GM10266 (cell line): Measurements from ENCODE around the gene SLC25A11.

Source experiments
- DNase-seq: peaks from one replicate; pipeline ENCODE4 v3.0.0; 2012; ENCODE audit errors: extremely low spot score
- CTCF ChIP-seq: IDR thresholded peaks from 2 replicates; pipeline ENCODE4 v1.5.1; 2012; ENCODE audit warnings: mild to moderate bottlenecking, low read depth; ENCODE audit not compliant: control insufficient read depth, insufficient read depth; ENCODE audit errors: missing control alignments

The SLC25A11 gene

GRCh38 chr17:4969551-4970173, 29.8 kb upstream of the SLC25A11 start:
- TF ChIP-seq CTCF, result no peak
- DNase-seq, result no peak

DNA sequence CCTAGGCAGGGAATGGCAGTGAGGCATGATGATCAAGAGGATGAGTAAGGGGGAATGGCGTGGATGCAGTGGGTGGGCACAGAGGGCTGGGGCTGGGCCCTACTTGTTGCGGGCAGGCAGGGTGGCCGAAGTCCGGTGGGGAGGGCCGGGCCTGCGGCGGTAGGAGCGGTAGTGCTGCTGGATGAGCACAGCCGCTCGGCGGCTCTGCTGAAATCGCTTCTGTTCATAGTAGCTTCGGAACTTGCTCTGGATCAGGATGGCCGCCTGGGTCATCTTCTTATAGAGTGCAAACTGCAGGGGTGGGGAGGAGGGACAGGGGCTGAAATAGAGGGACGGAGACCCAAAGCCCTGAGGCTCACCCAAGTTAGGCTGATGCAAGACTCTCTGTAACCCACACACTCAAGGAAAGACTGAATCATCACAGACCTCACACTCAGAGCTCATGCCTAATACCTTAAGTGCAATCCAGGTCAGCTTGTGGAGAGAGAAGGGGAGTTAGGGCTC, 29.3 kb upstream of the SLC25A11 start:
- TF ChIP-seq CTCF, result no peak
- no peak for DNase-seq

GRCh38 chr17:4968486-4969046, 28.7 kb upstream of the SLC25A11 start:
- TF ChIP-seq CTCF, result no peak
- DNase-seq, result no peak

DNA sequence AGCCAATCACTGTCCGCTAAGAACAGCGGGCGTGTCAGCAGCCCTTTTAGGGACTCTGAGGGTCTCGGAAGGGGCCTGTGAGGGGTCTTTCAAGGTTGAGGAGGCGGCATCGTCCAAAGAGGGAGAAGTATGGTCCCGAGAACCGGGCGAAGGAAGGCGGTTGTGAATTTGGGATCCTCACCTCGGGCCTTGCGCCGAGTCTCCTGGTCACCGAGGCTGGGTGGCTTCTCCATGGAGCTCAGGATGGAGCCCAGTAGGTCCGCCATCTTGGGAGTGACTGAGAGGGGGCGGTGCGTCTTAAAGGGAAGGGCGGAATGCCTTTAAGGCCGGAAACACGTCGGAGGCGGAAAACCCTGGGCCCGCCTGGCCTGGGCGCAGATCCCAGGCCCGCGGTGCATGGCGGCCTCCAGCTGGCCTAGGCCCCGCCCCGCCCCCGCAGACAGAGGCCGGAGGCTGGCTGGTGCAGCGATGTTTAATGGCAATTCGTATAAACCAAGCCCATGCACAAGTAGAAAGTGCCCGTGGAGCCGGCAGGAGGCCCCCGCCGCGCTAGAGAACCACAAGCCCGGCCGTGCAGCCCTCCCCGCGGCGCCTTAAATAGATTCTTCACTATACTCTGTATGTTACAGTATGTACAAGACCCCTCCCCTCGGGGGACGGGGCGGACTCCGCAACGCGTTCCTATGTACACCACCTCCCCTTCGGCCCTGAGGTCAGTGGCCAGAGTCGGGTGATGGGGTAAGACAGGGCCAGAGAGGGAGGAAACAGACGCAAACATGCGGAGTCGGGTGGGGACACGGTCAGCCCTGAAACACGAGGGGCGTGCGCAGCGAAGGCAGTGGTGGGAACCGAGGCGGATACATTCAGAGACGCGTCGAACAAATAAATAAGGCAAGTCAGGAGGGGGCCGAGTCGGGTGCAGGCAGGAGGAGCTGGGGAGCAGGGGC, 28.0 kb upstream of the SLC25A11 start, which contains the start of gene SPAG7:
Gene SPAG7 (minus strand): TSS at position 279 of the 947 bp plus-strand sequence. CDS start 13 bp downstream, at position 266.
- peak; percentile 8 for TF ChIP-seq CTCF
- DNase-seq, result peak; percentile 95

DNA sequence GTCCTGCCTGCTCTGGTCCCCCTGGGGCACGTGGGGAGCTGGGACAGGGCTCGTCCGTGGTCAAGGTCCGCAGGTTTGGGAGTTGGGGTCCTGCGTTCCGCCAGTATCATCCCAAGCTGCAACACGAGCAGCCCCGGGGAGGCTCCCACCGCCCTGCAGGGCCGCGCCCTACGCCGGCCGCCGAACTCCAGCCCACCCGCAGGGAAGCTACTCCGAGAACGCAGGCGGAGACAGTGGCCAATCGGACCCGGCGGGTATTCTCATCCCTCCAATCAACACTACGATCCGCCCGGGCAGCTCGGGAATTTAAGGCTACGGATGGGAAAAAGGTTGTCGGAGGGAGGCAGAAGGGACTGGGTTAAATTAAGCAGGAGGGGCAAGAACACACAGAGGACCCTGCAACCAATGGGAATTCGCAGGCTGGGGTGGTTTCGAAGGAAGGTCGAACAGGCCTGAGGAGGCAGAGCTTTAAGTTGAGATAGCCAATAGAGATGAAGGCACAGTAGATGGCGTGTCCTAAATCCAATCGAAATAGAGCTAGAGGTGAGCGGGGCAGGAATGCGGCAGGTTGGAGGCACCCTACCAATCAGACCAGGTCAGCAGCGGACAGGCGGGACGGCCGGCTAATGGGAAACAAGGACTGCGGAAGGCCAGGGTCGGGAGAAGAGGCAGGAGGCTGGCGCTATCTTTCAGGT, 27.1 kb upstream of the SLC25A11 start:
- DNase-seq, result peak; percentile 98
- TF ChIP-seq CTCF, result no peak

GRCh38 chr17:4965311-4965986, 25.6 kb upstream of the SLC25A11 start:
- no peak for DNase-seq
- TF ChIP-seq CTCF, result no peak
